ENCODE data around the gene WNK2.

DNA sequence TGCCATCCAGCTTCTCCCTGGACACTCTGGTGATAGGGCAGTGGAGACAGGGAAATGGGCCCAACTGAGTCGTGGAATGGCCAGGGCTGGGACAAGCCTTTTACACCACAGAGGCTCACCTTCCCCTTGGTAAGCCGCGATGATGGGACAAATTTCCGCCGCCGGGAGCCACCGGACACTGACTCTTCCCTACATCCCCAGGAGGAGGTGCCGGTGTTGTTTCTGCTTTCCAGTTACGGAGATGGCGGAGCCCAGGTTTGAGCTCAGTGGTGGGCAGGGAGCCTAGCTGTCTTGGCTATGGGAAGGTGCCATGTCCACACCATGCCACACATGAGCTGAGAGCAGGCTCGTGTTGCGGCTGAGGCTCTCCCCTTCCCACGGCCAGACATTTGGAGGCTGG is 19.9 kb upstream of the WNK2 start:
- TF ChIP-seq POLR2AphosphoS5 (IDR thresholded peaks at IDR 0.05; ENCODE audit: low read depth, low read length), result no peak
- TF ChIP-seq POLR2A (IDR thresholded peaks at IDR 0.05; ENCODE audit: low read depth, low read length), result no peak
- no peak for TF ChIP-seq TAF1 (IDR thresholded peaks at IDR 0.05; ENCODE audit: low read depth, low read length)
- no peak for TF ChIP-seq SPI1 (IDR thresholded peaks at IDR 0.05; ENCODE audit: low read depth, low read length)
- no peak for TF ChIP-seq PAX5 (IDR thresholded peaks at IDR 0.05; ENCODE audit: insufficient read depth, low read length, severe bottlenecking)
- no peak for TF ChIP-seq POU2F2 (IDR thresholded peaks at IDR 0.05; ENCODE audit: low read depth, low read length)
